ENCODE results near the gene TRMT61A. TPM values are rescaled to one million over a fixed set of nuclear protein-coding genes. Genes with fewer than 3 reads are reported as not detected.

Gene TRMT61A
- polyA plus RNA-seq, 3 donors = 6.9 to 19.2 (median 12.0) TPM

- 87 to 91% (median 88%) methylated on average over 13 to 15 of the region's 15 CpGs for WGBS, 3 donors
- H3K27ac ChIP-seq (ENCODE audit: low read depth, low read length) = no peak overlapping the region
Measured at GRCh38 chr14:103531421-103532215, 2.6 kb downstream of the TRMT61A start.

GRCh38 chr14:103532216-103533136 is 3.5 kb downstream of the TRMT61A start:
- no peak overlapping the region for H3K27ac ChIP-seq (ENCODE audit: low read depth, low read length)
- WGBS, 3 donors = 86 to 89% (median 88%) methylated on average over 32 of the region's 32 CpGs

- no peak overlapping the region for H3K27ac ChIP-seq (ENCODE audit: low read depth, low read length)
- 80 to 82% (median 81%) methylated on average over 23 of the region's 23 CpGs for WGBS, 3 donors
Measured at GRCh38 chr14:103533137-103533998, 4.4 kb downstream of the TRMT61A start.

- no peak overlapping the region for H3K27ac ChIP-seq (ENCODE audit: low read depth, low read length)
- WGBS, 3 donors = 82 to 91% (median 85%) methylated on average over 22 to 25 of the region's 25 CpGs
Measured at GRCh38 chr14:103533999-103534575, 5.1 kb downstream of the TRMT61A start.

- WGBS, 3 donors = 85 to 88% (median 85%) methylated on average over 21 to 22 of the region's 22 CpGs
- no peak overlapping the region for H3K27ac ChIP-seq (ENCODE audit: low read depth, low read length)
Measured at GRCh38 chr14:103534576-103535061, 5.6 kb downstream of the TRMT61A start.

GRCh38 chr14:103535081-103535890 is 6.3 kb downstream of the TRMT61A start:
- 71 to 91% (median 79%) methylated on average over 21 of the region's 21 CpGs for WGBS, 3 donors
- no peak overlapping the region for H3K27ac ChIP-seq (ENCODE audit: low read depth, low read length)

GRCh38 chr14:103535891-103536565 is 7.0 kb downstream of the TRMT61A start:
- WGBS, 3 donors = 79 to 85% (median 82%) methylated on average over 11 of the region's 11 CpGs
- H3K27ac ChIP-seq (ENCODE audit: low read depth, low read length) = no peak overlapping the region

- 75 to 80% (median 78%) methylated on average over 9 of the region's 9 CpGs for WGBS, 3 donors
- no peak overlapping the region for H3K27ac ChIP-seq (ENCODE audit: low read depth, low read length)
Measured at GRCh38 chr14:103536693-103537092, 7.7 kb downstream of the TRMT61A start.

- WGBS, 3 donors = 74 to 82% (median 78%) methylated on average over 16 to 18 of the region's 18 CpGs
- H3K27ac ChIP-seq (ENCODE audit: low read depth, low read length) = no peak overlapping the region
Measured at GRCh38 chr14:103537175-103537990, 8.4 kb downstream of the TRMT61A start.

GRCh38 chr14:103538291-103539055 is 9.5 kb downstream of the TRMT61A start:
- no peak overlapping the region for H3K27ac ChIP-seq (ENCODE audit: low read depth, low read length)
- WGBS, 3 donors = 34 to 53% (median 53%) methylated on average over 29 to 30 of the region's 30 CpGs

- H3K27ac ChIP-seq (ENCODE audit: low read depth, low read length) = no peak overlapping the region
- WGBS, 3 donors = 65 to 71% (median 68%) methylated on average over 27 to 28 of the region's 28 CpGs
Measured at GRCh38 chr14:103539056-103539825, 10.2 kb downstream of the TRMT61A start.

GRCh38 chr14:103540821-103541708 is 12.1 kb downstream of the TRMT61A start:
- WGBS, 3 donors = 60 to 77% (median 62%) methylated on average over 16 to 17 of the region's 17 CpGs
- no peak overlapping the region for H3K27ac ChIP-seq (ENCODE audit: low read depth, low read length)

GRCh38 chr14:103541709-103542604 is 13.0 kb downstream of the TRMT61A start:
- peak overlapping the region; percentile 9 for H3K27ac ChIP-seq (ENCODE audit: low read depth, low read length)
- 58 to 71% (median 68%) methylated on average over 27 to 33 of the region's 33 CpGs for WGBS, 3 donors
